Keratinocyte (primary cell): ENCODE results near the gene LLCFC1. TPM values are rescaled to one million over a fixed set of nuclear protein-coding genes. Genes with fewer than 3 reads are reported as not detected.
A peak's percentile ranks its signal among the peaks of the same experiment; 100 is the strongest.

Experiments used
- DNase-seq: peaks from one replicate; pipeline ENCODE4 v3.0.0-alpha.2; 2011; ENCODE audit warnings: low read depth, missing footprints, low spot score
- FAIRE-seq: peaks from 2 replicates; lab custom pipeline; 2011; peaks lifted over from hg19 to GRCh38; lab: Jason Lieb, UNC
- H2AFZ ChIP-seq: 2 replicates; pipeline ENCODE4 v1.6.0; 2012; ENCODE audit warnings: low read length, control low read depth, inconsistent platforms; ENCODE audit not compliant: control insufficient read depth
- H3K27ac ChIP-seq: 2 replicates; pipeline ENCODE4 v1.5.1; 2011; ENCODE audit warnings: low read length; ENCODE audit not compliant: control insufficient read depth, insufficient read depth
- H3K27me3 ChIP-seq: 3 replicates; pipeline ENCODE4 v1.6.0; 2011; ENCODE audit warnings: low read length; ENCODE audit not compliant: control insufficient read depth, insufficient read depth; ENCODE audit errors: extremely low read depth
- H3K36me3 ChIP-seq, 2 experiments: 2 replicates in 1 of 2; 3 replicates in 1 of 2; pipeline ENCODE4 v1.5.1; 2011; ENCODE audit warnings: low read length in 2 of 2, mild to moderate bottlenecking in 1 of 2; ENCODE audit not compliant: control insufficient read depth in 2 of 2, insufficient read depth in 2 of 2; ENCODE audit errors: extremely low read depth in 1 of 2
- H3K4me1 ChIP-seq: 3 replicates; pipeline ENCODE4 v1.5.1; 2011; ENCODE audit warnings: low read length; ENCODE audit not compliant: control insufficient read depth, insufficient read depth; ENCODE audit errors: extremely low read depth
- H3K4me2 ChIP-seq: 3 replicates; pipeline ENCODE4 v1.6.0; 2011; ENCODE audit warnings: low read depth, low read length; ENCODE audit not compliant: control insufficient read depth, insufficient read depth; ENCODE audit errors: extremely low read depth
- H3K4me3 ChIP-seq, 3 experiments: fragments of 200-600 bp in 1 of 3; sonication (generic) in 1 of 3; 2 replicates in 2 of 3; 3 replicates in 1 of 3; pipeline ENCODE4 v1.5.1; 2011 to 2016; ENCODE audit warnings: low read length in 3 of 3, mild to moderate bottlenecking in 3 of 3, control low read depth in 2 of 3, inconsistent platforms in 1 of 3, low read depth in 1 of 3, mixed read lengths in 1 of 3, mixed run types in 1 of 3, moderate library complexity in 1 of 3; ENCODE audit not compliant: control insufficient read depth in 2 of 3, insufficient read depth in 2 of 3; ENCODE audit errors: extremely low read depth in 1 of 3
- H3K79me2 ChIP-seq: 2 replicates; pipeline ENCODE4 v1.6.0; 2012; ENCODE audit warnings: low read length; ENCODE audit not compliant: control insufficient read depth, insufficient read depth
- H3K9ac ChIP-seq: 3 replicates; pipeline ENCODE4 v1.6.0; 2011; ENCODE audit warnings: low read length; ENCODE audit not compliant: control insufficient read depth, insufficient read depth; ENCODE audit errors: extremely low read depth
- H3K9me1 ChIP-seq: 3 replicates; pipeline ENCODE4 v1.6.0; 2011; ENCODE audit warnings: low read length; ENCODE audit not compliant: control insufficient read depth, insufficient read depth; ENCODE audit errors: extremely low read depth
- H3K9me3 ChIP-seq: 2 replicates; pipeline ENCODE4 v1.5.1; 2012; ENCODE audit warnings: low read depth, low read length; ENCODE audit not compliant: control insufficient read depth
- H4K20me1 ChIP-seq: 3 replicates; pipeline ENCODE4 v1.6.0; 2011; ENCODE audit warnings: low read length; ENCODE audit not compliant: control insufficient read depth, insufficient read depth; ENCODE audit errors: extremely low read depth
- CTCF ChIP-seq, 3 experiments: IDR thresholded peaks in 1 of 3; conservative IDR thresholded peaks in 1 of 3; optimal IDR thresholded peaks in 1 of 3; 2 replicates in 2 of 3; 3 replicates in 1 of 3; pipeline versions ENCODE3 to v1.5.1; 2011; ENCODE audit warnings: low read length in 3 of 3, mild to moderate bottlenecking in 3 of 3, moderate library complexity in 2 of 3, control low read depth in 1 of 3, inconsistent platforms in 1 of 3; ENCODE audit not compliant: insufficient read depth in 2 of 3; ENCODE audit errors: extremely low read depth in 1 of 3
- EZH2 ChIP-seq: IDR thresholded peaks from one replicate; pipeline ENCODE4 v1.6.1; 2012; ENCODE audit warnings: inconsistent platforms, mild to moderate bottlenecking, low read length, moderate library complexity
- dilution Hi-C: fragments of 300-500 bp; cut with MboI; formaldehyde crosslinking; loops from one replicate; pipeline ENCODE4 v1.7.0; 2020; ENCODE audit warnings: low sequenced_read_pairs; ENCODE audit not compliant: extremely low pct_ligation_motif_present
- polyA plus RNA-seq, 5 experiments: library from polyadenylated mRNA; depleted of rRNA in 3 of 5; stranded (reverse) in 3 of 5; stranded (forward) in 1 of 5; unstranded in 1 of 5; fragments of >200 nt; gene quantifications; 1 replicate in 1 of 5; 2 replicates in 3 of 5; 3 replicates in 1 of 5; pipeline versions ENCODE4 v1.2.1 to v1.2.3, GENCODE V29; 2011 to 2012; ENCODE audit warnings: missing spikeins in 2 of 5, low read depth in 1 of 5, low replicate concordance in 1 of 5

The LLCFC1 gene
- polyA plus RNA-seq, 1 donor (not counting 4 experiments of a cell fraction or from before 2014, with no cell fraction given), result not detected

GRCh38 chr7:142908290-142908689 is 31.0 kb upstream of the LLCFC1 start:
- no peaks in the 10 kb centered on the region for H3K4me1 ChIP-seq
- no peak overlapping the region for H2AFZ ChIP-seq
- H3K27me3 ChIP-seq, result no peaks in the 10 kb centered on the region
- FAIRE-seq (no peak), DNase-seq (no peak)
- no peaks in the 10 kb centered on the region for H3K79me2 ChIP-seq
- H3K4me3 ChIP-seq, result no peak overlapping the region
- H3K36me3 ChIP-seq, result no peaks in the 10 kb centered on the region
- no peak overlapping the region for H3K4me2 ChIP-seq
- no peak overlapping the region for H3K27ac ChIP-seq
- no peaks in the 10 kb centered on the region for H3K9me3 ChIP-seq
- no peak overlapping the region for H3K9ac ChIP-seq
- H3K9me1 ChIP-seq, result no peaks in the 10 kb centered on the region
- dilution Hi-C loops, result no loop called here
- no peaks in the 10 kb centered on the region for H4K20me1 ChIP-seq
- TF ChIP-seq EZH2, result no peak
- no peak for TF ChIP-seq CTCF (optimal IDR thresholded peaks at IDR 0.05 in 1 of 3, IDR thresholded peaks at IDR 0.05 in 1 of 3, conservative IDR thresholded peaks at IDR 0.05 in 1 of 3; ENCODE audit: extremely low read depth in 1 of 3, insufficient read depth in 2 of 3, low read length in 3 of 3)

GRCh38 chr7:142908921-142909890 is 30.1 kb upstream of the LLCFC1 start:
- no peak overlapping the region for H3K4me2 ChIP-seq
- no peak overlapping the region for H2AFZ ChIP-seq

More at GRCh38 chr7:142908921-142909890, 30.1 kb upstream of the LLCFC1 start:
- H3K9me3 ChIP-seq, result no peaks in the 10 kb centered on the region
- no peaks in the 10 kb centered on the region for H3K9me1 ChIP-seq
- no peak overlapping the region for H3K9ac ChIP-seq
- no peaks in the 10 kb centered on the region for H4K20me1 ChIP-seq
- dilution Hi-C loops, result no loop called here
- no peak overlapping the region for H3K4me3 ChIP-seq
- no peaks in the 10 kb centered on the region for H3K27me3 ChIP-seq
- no peak for FAIRE-seq
- no peaks in the 10 kb centered on the region for H3K36me3 ChIP-seq
- DNase-seq, result no peak
- no peak overlapping the region for H3K27ac ChIP-seq
- no peaks in the 10 kb centered on the region for H3K79me2 ChIP-seq
- no peaks in the 10 kb centered on the region for H3K4me1 ChIP-seq
- TF ChIP-seq EZH2, result no peak
- peak; percentile 30 to 63 (median 54) for TF ChIP-seq CTCF (optimal IDR thresholded peaks at IDR 0.05 in 1 of 3, IDR thresholded peaks at IDR 0.05 in 1 of 3, conservative IDR thresholded peaks at IDR 0.05 in 1 of 3; ENCODE audit: extremely low read depth in 1 of 3, insufficient read depth in 2 of 3, low read length in 3 of 3)
